PFSK-1 (cell line): Measurements from ENCODE around the gene KCNH4.

Experiments used
- FOXP2 ChIP-seq: optimal IDR thresholded peaks from 2 replicates; pipeline ENCODE3; 2011; ENCODE audit warnings: borderline replicate concordance, control low read depth, inconsistent platforms; ENCODE audit not compliant: insufficient read depth; ENCODE audit errors: extremely low read length, extremely low read depth
- POLR2AphosphoS5 ChIP-seq: IDR thresholded peaks from 2 replicates; pipeline ENCODE4 v1.6.1; 2012; ENCODE audit warnings: low read depth, mild to moderate bottlenecking, control low read depth, low read length, moderate library complexity
- SIN3A ChIP-seq: IDR thresholded peaks from 2 replicates; pipeline ENCODE4 v1.6.1; 2012; ENCODE audit warnings: mild to moderate bottlenecking, low read length, moderate library complexity, borderline replicate concordance; ENCODE audit not compliant: insufficient read depth
- TAF1 ChIP-seq: IDR thresholded peaks from 2 replicates; pipeline ENCODE4 v1.6.1; 2012; ENCODE audit warnings: low read length, control low read depth, borderline replicate concordance; ENCODE audit not compliant: insufficient read depth
- TF ChIP-seq, protein P1 (sequence below), 2 experiments: IDR thresholded peaks; 2 replicates each; pipeline versions ENCODE4 v1.6.1 to v1.8.0; 2011 to 2012; ENCODE audit warnings: low read depth in 2 of 2, low read length in 2 of 2, control low read depth in 1 of 2, inconsistent platforms in 1 of 2, mild to moderate bottlenecking in 1 of 2, moderate library complexity in 1 of 2; ENCODE audit not compliant: insufficient read depth in 1 of 2

KCNH4 gene

DNA sequence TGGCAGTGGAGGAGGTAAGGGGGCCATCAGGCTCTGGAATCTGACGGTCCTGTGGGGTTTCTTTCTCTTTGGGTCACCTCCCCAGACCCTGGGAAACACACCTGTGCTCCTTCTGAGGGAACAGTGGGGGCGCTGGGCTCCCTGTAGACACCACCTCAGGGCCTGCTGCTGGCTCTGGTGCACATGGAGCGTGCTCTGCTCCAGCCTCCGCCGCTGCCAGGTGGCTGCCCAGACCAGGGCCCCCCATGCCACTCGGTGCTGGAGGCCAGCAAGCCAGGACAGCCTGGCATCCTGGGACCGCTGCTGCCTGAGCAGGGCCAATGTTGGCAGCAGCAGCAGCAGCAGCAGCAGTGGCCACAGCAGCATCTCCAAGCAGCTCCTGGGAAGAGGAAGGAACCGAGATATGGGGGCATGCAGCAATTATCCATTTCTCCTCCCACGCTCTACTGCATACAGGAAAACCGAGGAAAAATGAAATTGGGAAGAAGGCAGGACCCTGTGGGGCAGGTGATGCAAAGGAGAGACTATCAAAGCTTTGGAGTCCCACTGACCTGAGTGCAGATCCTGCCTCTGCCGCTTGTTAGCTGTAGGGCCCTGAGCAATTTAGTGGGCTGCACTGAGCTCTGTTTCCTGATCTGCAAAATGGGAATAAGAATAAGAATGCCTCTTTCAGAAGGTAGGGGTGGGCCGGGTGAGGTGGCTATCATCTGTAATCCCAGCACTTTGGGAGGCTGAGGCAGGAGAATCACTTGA lies 12.4 kb upstream of the KCNH4 start:
- no peak for TF ChIP-seq FOXP2
- TF ChIP-seq POLR2AphosphoS5: no peak
- TF ChIP-seq TAF1: no peak
- no peak for TF ChIP-seq SIN3A
- TF ChIP-seq, protein P1, sequence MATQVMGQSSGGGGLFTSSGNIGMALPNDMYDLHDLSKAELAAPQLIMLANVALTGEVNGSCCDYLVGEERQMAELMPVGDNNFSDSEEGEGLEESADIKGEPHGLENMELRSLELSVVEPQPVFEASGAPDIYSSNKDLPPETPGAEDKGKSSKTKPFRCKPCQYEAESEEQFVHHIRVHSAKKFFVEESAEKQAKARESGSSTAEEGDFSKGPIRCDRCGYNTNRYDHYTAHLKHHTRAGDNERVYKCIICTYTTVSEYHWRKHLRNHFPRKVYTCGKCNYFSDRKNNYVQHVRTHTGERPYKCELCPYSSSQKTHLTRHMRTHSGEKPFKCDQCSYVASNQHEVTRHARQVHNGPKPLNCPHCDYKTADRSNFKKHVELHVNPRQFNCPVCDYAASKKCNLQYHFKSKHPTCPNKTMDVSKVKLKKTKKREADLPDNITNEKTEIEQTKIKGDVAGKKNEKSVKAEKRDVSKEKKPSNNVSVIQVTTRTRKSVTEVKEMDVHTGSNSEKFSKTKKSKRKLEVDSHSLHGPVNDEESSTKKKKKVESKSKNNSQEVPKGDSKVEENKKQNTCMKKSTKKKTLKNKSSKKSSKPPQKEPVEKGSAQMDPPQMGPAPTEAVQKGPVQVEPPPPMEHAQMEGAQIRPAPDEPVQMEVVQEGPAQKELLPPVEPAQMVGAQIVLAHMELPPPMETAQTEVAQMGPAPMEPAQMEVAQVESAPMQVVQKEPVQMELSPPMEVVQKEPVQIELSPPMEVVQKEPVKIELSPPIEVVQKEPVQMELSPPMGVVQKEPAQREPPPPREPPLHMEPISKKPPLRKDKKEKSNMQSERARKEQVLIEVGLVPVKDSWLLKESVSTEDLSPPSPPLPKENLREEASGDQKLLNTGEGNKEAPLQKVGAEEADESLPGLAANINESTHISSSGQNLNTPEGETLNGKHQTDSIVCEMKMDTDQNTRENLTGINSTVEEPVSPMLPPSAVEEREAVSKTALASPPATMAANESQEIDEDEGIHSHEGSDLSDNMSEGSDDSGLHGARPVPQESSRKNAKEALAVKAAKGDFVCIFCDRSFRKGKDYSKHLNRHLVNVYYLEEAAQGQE (IDR thresholded peaks at IDR 0.05; ENCODE audit: insufficient read depth in 1 of 2, low read depth in 2 of 2, low read length in 2 of 2): no peak

DNA sequence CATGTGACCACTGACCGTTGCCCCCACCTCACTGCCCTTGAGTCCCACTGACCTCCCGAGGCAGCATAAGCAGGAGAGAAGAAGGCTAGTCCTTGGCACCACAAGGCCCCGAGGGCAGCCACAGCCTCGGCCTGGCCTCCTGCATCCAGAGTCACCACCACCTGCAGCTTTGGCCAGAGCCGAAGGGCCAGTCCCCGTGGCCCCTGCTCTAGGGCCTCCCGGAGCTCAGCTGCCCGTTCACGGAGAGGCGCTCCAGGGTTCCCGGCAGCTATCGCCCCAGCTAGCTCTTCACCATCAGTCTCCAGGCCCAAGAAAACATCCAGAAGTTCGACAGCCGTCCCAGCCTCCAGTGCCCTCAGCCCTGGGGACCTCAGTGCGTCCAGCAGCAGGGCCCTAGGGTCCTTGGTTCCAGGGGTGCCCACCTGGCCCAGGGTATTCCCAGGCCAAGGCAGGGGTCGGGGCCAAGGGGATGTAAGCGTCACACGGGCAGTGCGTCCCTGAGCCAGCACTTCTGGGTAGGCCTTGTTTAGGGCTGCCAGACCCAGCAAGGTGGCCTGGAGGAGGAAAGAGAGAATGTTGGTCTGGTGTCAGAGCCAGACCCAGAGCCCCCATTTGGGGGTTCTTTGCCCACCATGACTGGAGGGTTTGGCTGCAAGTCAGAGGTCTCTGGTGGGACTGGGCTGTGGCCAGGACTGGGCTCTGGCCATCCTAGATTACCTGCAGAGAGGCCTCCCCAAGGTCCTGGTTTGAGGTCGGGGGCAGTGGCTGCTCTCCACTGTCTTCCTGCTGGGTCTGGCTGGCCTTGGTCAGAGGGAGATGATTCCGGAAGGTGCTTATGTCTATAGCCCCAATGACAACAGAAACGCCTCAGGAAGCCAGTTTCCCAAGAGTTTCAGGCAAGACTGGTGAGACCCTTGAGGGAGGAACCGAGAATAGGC lies 11.5 kb upstream of the KCNH4 start:
- TF ChIP-seq, protein P1 (IDR thresholded peaks at IDR 0.05; ENCODE audit: insufficient read depth in 1 of 2, low read depth in 2 of 2, low read length in 2 of 2): no peak
- TF ChIP-seq POLR2AphosphoS5: no peak
- no peak for TF ChIP-seq TAF1
- TF ChIP-seq SIN3A: no peak
- no peak for TF ChIP-seq FOXP2

DNA sequence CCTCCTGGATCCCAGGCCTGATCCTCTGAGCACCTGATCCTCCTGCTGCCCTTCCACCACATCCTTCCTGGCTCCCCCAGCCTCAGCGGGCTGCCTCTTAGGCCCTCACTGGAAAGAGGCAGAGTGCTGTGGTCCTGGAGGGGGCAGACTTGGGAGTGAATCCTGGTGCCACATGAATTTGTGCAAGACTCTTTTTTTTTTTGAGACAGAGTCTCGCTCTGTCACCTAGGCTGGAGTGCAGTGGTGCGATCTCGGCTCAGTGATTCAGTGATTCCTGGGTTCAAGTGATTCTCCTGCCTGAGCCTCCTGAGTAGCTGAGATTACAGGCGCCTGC lies 10.3 kb upstream of the KCNH4 start:
- TF ChIP-seq, protein P1 (IDR thresholded peaks at IDR 0.05; ENCODE audit: insufficient read depth in 1 of 2, low read depth in 2 of 2, low read length in 2 of 2): no peak
- TF ChIP-seq SIN3A (no peak), POLR2AphosphoS5 (no peak), TAF1 (no peak), FOXP2 (no peak)

DNA sequence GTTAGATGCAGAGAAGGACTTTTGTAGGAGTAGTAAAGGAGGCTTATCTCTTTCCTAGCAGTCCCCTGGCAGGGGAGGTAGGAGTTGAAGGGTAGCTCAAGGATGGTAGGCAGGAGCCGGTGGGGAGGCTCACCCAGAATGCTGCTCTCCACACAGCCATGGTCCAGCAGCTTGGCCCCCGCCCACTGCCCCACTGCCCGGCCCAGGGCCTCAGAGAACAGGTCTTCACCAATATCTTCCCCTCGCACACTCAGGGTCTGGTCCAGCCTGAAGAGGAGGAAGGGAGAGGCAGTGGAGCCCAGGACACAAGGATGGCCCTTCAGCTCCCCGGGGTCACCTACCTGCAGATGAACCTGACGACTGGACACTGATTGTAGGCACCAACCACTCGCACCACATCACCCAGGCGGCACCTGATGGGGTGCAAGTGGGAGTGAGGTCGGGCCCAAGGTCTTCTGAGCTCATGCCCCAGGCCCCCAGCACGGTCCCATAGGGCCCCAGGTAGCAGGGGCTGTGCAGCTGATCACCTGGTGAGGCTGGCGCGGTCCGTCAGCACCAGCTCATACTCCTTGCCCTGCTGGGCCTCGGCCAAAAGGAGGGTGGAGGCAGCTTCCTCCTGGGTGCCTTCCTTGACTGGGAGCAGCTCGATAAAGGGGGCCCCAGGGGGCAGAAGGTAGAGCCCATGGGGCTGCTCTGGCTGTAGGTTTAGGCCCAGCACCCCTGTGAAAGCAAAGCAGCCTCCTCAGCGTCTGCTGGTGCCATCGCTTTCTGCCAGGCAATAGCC lies 9.7 kb upstream of the KCNH4 start:
- TF ChIP-seq SIN3A: no peak
- TF ChIP-seq, protein P1 (IDR thresholded peaks at IDR 0.05; ENCODE audit: insufficient read depth in 1 of 2, low read depth in 2 of 2, low read length in 2 of 2): no peak
- no peak for TF ChIP-seq TAF1
- TF ChIP-seq FOXP2: no peak
- TF ChIP-seq POLR2AphosphoS5: no peak
